ENCODE results near the gene OPA1. TPM values are rescaled to one million over a fixed set of nuclear protein-coding genes. Genes with fewer than 3 reads are reported as not detected.

The OPA1 gene
- total and polyA plus RNA-seq, 2 of the 13 experiments (the other 11 are each of a cell fraction or from before 2014, with no cell fraction given), result 26.7 to 78.5 TPM

DNA sequence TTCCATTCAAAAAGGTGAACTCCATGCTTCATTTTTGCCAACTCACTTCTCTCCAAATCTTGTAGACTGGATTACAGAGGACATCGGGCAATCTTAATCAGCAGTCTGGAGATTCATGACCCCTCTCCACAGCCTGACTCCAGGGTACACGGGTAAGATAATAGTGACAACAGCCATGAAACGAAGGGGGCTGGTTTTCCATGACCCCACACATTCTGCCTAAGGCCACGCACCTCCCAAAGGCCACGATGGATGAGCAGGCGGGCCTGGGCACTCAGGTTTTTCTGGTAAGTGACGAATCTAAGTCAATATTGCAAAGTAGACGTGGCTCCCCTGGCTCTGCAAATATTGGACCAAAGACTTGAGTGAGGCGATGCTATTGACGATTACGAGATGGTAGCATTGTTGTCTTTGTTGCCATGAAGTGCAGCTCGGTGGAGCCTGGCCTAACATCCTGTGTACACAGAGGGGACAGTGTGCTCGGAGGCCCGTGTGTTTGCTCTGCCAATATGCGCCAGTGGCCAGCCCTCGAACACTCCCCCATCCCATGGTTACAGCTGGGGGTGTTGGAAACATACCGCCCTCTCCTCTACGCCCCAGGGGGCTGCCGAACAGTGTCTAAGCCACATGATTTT is 119.1 kb downstream of the OPA1 start (continued):
- TF ChIP-seq, protein P1, sequence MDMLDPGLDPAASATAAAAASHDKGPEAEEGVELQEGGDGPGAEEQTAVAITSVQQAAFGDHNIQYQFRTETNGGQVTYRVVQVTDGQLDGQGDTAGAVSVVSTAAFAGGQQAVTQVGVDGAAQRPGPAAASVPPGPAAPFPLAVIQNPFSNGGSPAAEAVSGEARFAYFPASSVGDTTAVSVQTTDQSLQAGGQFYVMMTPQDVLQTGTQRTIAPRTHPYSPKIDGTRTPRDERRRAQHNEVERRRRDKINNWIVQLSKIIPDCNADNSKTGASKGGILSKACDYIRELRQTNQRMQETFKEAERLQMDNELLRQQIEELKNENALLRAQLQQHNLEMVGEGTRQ (IDR thresholded peaks at IDR 0.05; ENCODE audit: low read depth, low read length), result no peak
- TF ChIP-seq, protein P1 (CRISPR knock-in tag; IDR thresholded peaks at IDR 0.05; ENCODE audit: borderline replicate concordance), result no peak
- TF ChIP-seq CBX5 (CRISPR knock-in tag; IDR thresholded peaks at IDR 0.05; ENCODE audit: borderline replicate concordance) (peak; percentile 98; the same call in 1 of the 2 replicates), ZFP36 (IDR thresholded peaks at IDR 0.05; ENCODE audit: borderline replicate concordance, low read depth, low read length, partially characterized antibody) (peak; percentile 78), RFX3 (CRISPR knock-in tag; IDR thresholded peaks at IDR 0.05) (peak; percentile 71), ZNF556 (CRISPR knock-in tag; IDR thresholded peaks at IDR 0.05; ENCODE audit: borderline replicate concordance) (peak; percentile 93), ZSCAN21 (CRISPR knock-in tag; IDR thresholded peaks at IDR 0.05; ENCODE audit: borderline replicate concordance) (peak; percentile 94), JARID2 (CRISPR knock-in tag; IDR thresholded peaks at IDR 0.05; ENCODE audit: insufficient replicate concordance) (no peak), NONO (IDR thresholded peaks at IDR 0.05) (no peak), NONO (CRISPR knock-in tag; conservative IDR thresholded peaks at IDR 0.05) (peak; percentile 97), ESRRA (CRISPR knock-in tag; IDR thresholded peaks at IDR 0.05; ENCODE audit: low read depth) (peak; percentile 76), ZNF18 (CRISPR knock-in tag; IDR thresholded peaks at IDR 0.05; ENCODE audit: insufficient replicate concordance) (peak; percentile 57), ZNF660 (CRISPR knock-in tag; IDR thresholded peaks at IDR 0.05; ENCODE audit: borderline replicate concordance, low read depth) (no peak)
- TF ChIP-seq, protein P2, sequence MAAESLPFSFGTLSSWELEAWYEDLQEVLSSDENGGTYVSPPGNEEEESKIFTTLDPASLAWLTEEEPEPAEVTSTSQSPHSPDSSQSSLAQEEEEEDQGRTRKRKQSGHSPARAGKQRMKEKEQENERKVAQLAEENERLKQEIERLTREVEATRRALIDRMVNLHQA (CRISPR knock-in tag; IDR thresholded peaks at IDR 0.05), result no peak
- TF ChIP-seq, protein P3, sequence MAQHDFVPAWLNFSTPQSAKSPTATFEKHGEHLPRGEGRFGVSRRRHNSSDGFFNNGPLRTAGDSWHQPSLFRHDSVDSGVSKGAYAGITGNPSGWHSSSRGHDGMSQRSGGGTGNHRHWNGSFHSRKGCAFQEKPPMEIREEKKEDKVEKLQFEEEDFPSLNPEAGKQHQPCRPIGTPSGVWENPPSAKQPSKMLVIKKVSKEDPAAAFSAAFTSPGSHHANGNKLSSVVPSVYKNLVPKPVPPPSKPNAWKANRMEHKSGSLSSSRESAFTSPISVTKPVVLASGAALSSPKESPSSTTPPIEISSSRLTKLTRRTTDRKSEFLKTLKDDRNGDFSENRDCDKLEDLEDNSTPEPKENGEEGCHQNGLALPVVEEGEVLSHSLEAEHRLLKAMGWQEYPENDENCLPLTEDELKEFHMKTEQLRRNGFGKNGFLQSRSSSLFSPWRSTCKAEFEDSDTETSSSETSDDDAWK (CRISPR knock-in tag; IDR thresholded peaks at IDR 0.05), result no peak
- TF ChIP-seq, protein P4, sequence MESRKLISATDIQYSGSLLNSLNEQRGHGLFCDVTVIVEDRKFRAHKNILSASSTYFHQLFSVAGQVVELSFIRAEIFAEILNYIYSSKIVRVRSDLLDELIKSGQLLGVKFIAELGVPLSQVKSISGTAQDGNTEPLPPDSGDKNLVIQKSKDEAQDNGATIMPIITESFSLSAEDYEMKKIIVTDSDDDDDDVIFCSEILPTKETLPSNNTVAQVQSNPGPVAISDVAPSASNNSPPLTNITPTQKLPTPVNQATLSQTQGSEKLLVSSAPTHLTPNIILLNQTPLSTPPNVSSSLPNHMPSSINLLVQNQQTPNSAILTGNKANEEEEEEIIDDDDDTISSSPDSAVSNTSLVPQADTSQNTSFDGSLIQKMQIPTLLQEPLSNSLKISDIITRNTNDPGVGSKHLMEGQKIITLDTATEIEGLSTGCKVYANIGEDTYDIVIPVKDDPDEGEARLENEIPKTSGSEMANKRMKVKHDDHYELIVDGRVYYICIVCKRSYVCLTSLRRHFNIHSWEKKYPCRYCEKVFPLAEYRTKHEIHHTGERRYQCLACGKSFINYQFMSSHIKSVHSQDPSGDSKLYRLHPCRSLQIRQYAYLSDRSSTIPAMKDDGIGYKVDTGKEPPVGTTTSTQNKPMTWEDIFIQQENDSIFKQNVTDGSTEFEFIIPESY (CRISPR knock-in tag; IDR thresholded peaks at IDR 0.05), result peak; percentile 81
- TF ChIP-seq, protein P5, sequence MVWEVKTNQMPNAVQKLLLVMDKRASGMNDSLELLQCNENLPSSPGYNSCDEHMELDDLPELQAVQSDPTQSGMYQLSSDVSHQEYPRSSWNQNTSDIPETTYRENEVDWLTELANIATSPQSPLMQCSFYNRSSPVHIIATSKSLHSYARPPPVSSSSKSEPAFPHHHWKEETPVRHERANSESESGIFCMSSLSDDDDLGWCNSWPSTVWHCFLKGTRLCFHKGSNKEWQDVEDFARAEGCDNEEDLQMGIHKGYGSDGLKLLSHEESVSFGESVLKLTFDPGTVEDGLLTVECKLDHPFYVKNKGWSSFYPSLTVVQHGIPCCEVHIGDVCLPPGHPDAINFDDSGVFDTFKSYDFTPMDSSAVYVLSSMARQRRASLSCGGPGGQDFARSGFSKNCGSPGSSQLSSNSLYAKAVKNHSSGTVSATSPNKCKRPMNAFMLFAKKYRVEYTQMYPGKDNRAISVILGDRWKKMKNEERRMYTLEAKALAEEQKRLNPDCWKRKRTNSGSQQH (CRISPR knock-in tag; IDR thresholded peaks at IDR 0.05; ENCODE audit: low read depth), result peak; percentile 90
- TF ChIP-seq, protein P6, sequence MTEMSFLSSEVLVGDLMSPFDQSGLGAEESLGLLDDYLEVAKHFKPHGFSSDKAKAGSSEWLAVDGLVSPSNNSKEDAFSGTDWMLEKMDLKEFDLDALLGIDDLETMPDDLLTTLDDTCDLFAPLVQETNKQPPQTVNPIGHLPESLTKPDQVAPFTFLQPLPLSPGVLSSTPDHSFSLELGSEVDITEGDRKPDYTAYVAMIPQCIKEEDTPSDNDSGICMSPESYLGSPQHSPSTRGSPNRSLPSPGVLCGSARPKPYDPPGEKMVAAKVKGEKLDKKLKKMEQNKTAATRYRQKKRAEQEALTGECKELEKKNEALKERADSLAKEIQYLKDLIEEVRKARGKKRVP (CRISPR knock-in tag; IDR thresholded peaks at IDR 0.05), result peak in 1 of 2 experiments; percentile 95; a peak in 2 of 4 replicates
